GM18873 (cell line): ENCODE measurements around the gene INHA.
A peak's percentile ranks its signal among the peaks of the same experiment; 100 is the strongest.

Experiments
- ATAC-seq: cut with Tn5 transposase; IDR thresholded peaks from one replicate; pipeline ENCODE4 v1.9.1; 2021; ENCODE audit warnings: mild to moderate bottlenecking, moderate library complexity, moderate number of reproducible peaks; ENCODE audit not compliant: unreplicated experiment, low FRiP score

INHA gene, protein sequence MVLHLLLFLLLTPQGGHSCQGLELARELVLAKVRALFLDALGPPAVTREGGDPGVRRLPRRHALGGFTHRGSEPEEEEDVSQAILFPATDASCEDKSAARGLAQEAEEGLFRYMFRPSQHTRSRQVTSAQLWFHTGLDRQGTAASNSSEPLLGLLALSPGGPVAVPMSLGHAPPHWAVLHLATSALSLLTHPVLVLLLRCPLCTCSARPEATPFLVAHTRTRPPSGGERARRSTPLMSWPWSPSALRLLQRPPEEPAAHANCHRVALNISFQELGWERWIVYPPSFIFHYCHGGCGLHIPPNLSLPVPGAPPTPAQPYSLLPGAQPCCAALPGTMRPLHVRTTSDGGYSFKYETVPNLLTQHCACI

DNA sequence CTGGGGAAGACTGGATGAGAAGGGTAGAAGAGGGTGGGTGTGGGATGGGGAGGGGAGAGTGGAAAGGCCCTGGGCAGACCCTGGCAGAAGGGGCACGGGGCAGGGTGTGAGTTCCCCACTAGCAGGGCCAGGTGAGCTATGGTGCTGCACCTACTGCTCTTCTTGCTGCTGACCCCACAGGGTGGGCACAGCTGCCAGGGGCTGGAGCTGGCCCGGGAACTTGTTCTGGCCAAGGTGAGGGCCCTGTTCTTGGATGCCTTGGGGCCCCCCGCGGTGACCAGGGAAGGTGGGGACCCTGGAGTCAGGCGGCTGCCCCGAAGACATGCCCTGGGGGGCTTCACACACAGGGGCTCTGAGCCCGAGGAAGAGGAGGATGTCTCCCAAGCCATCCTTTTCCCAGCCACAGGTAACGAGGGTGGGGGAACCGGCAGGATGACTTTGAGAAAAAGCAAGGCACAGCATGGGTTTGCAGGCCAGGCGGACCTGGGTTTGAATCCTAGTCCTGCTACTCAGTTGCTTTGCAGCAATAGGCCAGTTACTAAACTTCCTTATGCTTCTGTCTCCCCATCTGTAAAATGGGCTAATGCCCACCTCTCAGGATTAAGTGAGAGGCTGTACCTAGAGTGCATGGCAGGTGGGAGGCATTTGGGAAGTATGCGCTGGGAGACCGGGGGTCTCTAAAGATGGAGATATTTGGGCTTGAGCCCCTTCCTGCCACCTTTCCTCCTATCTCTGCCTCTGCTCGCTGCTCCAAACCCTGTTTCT lies at the start of gene INHA:
Gene INHA (plus strand): TSS at position 74 of the 765 bp plus-strand sequence. CDS start 65 bp downstream, at position 139.
- no peak for ATAC-seq

- ATAC-seq: no peak
These were observed 49.0 kb upstream of the INHA start for GRCh38 chr2:219523031-219523671.

GRCh38 chr2:219524817-219525216 lies 47.3 kb upstream of the INHA start:
- no peak for ATAC-seq

DNA sequence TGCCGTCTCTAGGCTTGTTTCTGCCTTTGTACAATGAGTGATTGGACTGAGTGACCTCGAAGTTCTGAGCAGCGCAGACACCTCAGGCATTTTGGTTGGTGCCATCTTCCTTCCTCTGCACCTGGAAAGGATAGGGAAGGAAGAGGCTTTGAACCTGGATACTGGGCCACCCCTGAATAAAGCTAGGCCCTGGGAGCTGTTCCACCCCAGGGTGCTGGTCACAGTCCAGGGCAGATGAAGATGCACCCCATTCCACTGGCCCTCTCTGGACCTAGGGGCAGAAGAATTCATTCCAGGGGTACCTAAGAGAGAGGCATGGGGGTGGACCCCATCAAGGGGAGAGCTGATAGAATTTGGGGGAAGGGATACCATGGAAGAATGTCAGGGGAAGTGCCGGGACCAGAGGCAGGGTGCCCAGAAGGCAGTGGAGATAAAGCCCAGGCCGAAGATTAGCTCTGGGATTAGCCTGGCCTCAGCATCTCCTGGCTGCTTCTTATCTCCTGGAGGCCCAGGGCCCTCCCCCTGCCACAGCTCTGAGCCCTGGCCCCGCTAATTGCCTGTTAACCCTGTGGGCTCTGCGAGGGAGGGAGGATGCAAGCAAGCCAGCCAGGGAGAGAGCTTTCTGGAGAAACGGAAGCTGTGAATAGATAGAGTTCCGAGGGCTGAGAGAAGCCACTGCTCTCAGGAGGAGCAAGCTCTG lies 46.4 kb upstream of the INHA start:
- no peak for ATAC-seq

GRCh38 chr2:219526320-219527075 lies 45.6 kb upstream of the INHA start:
- no peak for ATAC-seq

DNA sequence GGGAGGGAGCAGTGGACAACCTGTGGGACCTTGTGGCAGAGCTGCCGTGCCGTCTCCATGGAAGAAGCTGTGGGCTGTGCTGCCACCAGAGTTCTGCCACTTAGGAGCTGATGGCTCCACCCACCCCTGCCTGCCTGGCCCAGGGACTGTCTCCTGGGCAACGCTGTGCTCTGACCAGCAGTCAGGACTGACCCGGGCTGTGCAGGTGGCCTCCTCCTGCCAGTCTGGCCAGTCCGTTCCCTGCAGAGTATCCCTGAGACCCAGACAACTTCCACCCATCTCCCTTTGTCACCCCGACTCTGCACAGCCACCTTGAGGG lies 45.1 kb upstream of the INHA start:
- ATAC-seq: no peak

DNA sequence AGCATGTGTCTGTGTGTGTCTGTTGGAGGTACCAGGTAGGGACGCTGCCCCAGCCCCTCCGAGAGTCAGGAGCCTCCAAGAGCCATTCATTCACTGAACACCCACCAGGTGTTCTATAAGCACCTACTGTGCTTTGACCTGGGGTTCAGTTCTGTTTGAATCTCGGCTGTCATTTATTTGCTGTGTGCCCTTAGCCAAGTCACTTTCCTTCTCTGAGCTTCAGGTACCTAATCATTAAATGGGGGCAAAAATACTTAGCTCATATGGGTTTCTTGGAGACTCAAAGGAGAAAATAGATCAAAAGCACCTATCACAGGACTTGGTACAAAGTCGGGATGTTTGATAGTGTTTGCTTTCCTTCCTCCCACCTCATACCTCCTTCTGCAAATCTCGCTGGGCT lies 44.6 kb upstream of the INHA start:
- no peak for ATAC-seq

GRCh38 chr2:219530048-219530963 lies 41.8 kb upstream of the INHA start:
- peak; percentile 76 for ATAC-seq

DNA sequence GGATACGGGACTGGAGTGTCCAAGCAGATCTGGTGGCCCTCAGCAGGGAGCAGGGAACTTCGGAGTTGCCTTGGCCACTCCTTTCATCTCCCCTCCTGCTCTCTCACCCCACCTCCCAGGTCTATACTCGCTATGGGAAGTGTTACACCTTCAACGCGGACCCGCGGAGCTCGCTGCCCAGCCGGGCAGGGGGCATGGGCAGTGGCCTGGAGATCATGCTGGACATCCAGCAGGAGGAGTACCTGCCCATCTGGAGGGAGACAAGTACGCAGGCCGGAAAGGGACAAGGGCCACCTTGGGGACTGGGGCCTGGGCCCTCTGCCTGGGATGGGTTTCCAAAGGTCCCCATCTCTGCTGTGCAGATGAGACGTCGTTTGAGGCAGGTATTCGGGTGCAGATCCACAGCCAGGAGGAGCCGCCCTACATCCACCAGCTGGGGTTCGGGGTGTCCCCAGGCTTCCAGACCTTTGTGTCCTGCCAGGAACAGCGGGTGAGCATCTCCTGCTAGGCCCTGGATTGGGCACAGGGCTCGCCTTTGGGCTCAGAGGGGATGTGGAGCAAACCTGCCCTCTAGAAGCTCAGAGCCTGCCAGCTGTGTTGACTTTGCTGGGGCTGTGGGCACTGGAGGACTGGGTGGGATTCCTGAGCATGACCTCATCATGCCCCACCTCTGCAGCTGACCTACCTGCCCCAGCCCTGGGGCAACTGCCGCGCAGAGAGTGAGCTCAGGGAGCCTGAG lies 40.3 kb upstream of the INHA start:
- no peak for ATAC-seq

DNA sequence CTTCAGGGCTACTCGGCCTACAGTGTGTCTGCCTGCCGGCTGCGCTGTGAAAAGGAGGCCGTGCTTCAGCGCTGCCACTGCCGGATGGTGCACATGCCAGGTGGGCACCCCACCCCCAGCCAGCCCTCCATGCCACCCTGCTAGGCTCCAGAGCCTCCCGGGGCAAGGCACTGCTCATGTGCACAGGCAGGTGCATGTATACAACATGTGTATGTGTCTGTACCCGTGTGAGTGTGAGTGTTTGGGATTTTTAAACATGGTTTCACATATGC lies 39.8 kb upstream of the INHA start:
- no peak for ATAC-seq

DNA sequence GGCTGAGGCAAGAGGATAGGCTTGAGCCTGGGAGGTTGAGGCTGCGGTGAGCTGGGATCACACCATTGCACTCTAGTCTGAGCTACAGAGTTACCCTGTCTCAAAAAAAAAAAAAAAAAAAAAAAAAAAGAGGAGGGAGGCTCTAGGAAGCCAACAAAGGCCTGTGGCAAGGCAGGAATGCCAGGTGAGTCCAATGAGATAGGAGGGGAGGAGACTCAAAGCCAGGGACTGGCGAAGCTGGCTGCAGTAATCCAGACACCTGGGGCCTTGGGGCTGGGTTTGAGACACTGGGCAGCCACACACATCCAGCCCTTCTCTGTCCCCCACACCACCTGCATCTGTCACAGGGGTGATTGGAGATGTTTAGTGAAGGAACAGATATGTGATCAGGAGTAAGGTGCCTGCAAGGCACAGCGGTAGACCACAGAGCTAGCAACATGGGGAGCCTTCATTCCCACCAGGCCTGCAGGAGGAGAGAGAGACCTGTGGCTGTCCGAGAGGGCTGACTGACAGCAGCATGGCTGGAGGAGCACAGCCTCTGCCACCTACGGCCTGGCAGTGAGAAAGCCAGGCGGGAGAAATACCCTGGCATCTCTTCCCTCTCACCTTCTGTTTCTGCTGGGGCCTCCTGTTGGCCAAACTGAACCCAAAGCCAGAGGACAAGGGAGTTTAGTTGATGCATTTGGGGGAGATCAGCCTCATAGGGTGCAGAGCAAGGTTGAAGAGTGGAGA lies 38.0 kb upstream of the INHA start:
- ATAC-seq: no peak

DNA sequence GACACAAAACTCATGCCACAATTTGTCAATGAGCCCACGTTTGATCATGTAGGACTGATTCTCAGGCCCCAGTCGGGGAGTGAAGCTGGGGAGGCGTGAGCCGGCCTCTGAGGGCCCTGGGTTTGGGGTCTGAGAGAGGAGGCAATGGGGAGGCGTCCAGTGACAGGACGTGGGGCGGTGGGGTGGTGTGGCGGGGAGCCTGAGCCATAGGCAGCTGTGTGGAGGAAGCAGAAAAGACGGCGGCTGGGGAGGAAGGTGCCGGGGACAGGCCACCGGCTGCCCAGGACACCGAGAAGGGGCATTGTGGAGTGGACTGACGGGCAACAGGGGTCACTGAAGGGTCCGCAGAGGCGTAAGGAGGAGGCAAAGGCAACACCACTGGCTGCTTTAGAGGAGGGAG lies 35.7 kb upstream of the INHA start:
- ATAC-seq: no peak

GRCh38 chr2:219536967-219537366 lies 35.1 kb upstream of the INHA start:
- ATAC-seq: no peak

GRCh38 chr2:219537657-219538488 lies 34.2 kb upstream of the INHA start:
- ATAC-seq: no peak

DNA sequence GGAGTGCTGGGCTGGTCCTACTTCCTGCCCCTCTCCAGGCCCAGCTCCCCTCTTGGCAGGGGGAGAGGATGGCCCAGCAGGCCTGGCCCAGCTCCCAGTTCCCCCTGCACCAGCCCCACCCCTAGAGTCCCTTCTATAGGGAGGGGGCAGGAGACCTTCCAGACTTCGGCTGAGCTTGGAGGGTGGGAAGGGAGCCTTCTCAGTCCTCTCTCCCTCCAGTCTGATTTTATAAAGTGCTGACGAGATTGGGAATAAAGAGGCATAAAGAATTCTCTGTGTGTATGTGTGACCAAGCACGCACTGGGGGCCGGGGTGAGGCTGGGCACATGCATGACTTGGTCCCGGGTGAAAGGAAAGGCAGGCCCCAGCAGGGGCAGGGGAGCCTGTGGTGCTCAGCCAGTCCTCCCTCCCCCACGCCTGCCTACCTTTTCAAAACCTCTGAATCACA lies 33.6 kb upstream of the INHA start:
- ATAC-seq: no peak

DNA sequence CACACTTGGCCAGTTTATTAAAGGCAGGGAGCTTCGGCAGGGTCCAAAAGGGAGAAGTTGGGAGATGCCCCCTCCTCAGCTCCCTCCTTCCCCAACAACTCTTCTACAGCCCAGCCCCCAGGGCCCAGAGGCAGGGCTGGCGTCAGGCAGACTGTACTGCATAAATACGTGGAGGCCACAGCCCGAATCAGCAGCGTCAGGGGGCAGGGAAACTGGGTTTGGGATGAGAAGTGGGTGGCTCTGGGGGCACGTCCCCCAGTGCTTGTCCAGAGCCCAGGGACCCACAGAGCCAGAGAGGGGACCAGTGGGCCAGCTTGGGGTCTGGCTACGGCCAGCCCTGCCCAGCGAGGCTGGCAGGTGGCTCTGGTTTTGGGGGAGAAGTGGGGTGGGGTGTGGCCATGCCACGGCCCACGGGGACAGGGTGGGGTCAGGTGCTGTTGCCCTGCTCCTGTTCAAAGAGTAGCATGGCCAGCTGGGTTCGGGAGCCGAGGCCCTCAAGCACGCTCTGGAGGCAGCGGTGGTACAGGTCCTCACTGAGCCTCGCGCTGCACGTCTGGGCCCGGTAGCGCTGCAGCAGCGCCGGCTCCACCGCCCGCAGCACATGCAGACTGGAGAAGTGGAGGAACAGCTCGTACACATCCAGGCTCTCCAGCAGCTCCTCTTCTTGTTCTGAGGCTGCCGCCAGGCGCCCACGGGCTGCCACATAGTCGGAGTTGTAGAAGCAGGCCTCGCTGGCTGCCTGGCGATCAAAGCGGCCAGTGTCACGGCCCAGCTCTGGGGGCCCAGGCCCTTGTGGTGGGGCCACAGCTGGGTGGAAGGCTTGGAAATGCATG lies 32.9 kb upstream of the INHA start:
- no peak for ATAC-seq
